ENCODE results near the gene SOCS4. TPM values are rescaled to one million over a fixed set of nuclear protein-coding genes. Genes with fewer than 3 reads are reported as not detected.

SOCS4 gene
- total RNA-seq, 4 donors from 2014 or later, result 9.7 to 19.3 (median 14.3) TPM

DNA sequence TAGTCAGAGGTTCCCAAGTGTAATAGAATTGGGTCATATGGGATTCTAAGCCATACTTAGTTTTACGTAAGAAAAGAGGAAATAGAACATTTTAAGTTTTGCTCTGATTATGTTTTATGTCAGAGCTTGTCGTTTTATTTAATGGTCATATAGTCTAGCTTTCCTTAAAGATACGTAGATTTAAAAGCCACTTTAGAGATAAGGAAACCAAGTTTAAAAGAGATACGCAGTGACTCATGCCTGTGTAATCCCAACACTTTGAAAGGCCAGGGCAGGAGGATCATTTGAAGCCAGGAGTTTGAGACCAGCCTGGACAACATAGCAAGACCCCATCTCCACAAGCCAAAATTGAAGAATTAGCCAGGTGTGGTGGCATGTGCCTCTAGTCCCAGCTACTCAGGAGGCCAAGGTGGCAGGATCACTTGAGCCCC is 44.0 kb downstream of the SOCS4 start:
- in situ Hi-C loops (cut with MboI; ENCODE audit: low sequenced_read_pairs in 4 of 4), result no loop called here
- H3K9me3 ChIP-seq, result no peaks in the 10 kb centered on the region
- DNase-seq (no peak), ATAC-seq (no peak)
- peaks cover 12 to 13% of the 10 kb centered on the region in 2 donors for H3K4me1 ChIP-seq
- H3K27ac ChIP-seq, result no peak overlapping the region
- no peak for TF ChIP-seq POLR2A (IDR thresholded peaks at IDR 0.05)
- TF ChIP-seq, protein P1, sequence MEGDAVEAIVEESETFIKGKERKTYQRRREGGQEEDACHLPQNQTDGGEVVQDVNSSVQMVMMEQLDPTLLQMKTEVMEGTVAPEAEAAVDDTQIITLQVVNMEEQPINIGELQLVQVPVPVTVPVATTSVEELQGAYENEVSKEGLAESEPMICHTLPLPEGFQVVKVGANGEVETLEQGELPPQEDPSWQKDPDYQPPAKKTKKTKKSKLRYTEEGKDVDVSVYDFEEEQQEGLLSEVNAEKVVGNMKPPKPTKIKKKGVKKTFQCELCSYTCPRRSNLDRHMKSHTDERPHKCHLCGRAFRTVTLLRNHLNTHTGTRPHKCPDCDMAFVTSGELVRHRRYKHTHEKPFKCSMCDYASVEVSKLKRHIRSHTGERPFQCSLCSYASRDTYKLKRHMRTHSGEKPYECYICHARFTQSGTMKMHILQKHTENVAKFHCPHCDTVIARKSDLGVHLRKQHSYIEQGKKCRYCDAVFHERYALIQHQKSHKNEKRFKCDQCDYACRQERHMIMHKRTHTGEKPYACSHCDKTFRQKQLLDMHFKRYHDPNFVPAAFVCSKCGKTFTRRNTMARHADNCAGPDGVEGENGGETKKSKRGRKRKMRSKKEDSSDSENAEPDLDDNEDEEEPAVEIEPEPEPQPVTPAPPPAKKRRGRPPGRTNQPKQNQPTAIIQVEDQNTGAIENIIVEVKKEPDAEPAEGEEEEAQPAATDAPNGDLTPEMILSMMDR (IDR thresholded peaks at IDR 0.05 in 4 of 5, conservative IDR thresholded peaks at IDR 0.05 in 1 of 5), result no peak
- no peak overlapping the region for H3K4me3 ChIP-seq
- H3K36me3 ChIP-seq, result peaks cover 0 to 8% of the 10 kb centered on the region in 2 donors
- intact Hi-C loops (cut with DNase I; ENCODE audit: low total_unique reads), result no loop called here
- H3K27me3 ChIP-seq, result no peaks in the 10 kb centered on the region

DNA sequence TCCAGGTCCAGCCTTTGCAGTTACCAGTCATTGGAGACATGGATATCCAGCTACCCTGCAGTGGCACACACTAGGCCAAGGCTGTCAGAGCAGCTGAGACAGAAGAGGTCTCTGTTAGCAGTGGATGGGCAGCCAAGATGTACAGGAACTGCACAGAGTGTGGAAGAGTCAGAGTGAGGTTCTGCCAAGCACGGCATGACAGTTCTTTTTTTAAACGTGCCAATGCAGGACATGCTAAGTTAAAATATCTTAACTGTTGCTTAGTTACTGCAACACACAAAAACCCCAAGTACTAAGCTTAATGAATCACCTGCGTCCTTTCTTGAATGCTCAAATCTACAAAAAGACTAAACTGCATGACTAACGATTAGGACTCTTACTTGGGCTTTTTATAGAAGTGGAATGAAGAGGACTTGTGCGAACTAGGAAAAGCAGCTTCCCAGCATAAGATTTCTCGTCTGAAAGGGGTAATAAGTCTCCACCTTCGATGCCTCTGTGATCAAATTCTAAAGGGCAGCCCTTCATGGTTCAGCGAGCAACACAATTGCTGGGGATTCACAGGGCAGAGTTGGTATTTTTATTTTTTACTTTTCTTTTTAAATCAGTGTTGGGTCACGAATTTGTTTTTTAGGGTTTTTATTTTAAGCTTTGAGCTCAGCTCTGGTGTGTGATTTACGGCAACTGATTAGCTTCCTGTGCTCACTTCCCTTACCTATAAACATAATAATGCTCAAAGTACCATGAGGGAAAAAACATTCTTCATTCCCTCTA is 45.0 kb downstream of the SOCS4 start:
- intact Hi-C loops (cut with DNase I; ENCODE audit: low total_unique reads), result no loop called here

DNA sequence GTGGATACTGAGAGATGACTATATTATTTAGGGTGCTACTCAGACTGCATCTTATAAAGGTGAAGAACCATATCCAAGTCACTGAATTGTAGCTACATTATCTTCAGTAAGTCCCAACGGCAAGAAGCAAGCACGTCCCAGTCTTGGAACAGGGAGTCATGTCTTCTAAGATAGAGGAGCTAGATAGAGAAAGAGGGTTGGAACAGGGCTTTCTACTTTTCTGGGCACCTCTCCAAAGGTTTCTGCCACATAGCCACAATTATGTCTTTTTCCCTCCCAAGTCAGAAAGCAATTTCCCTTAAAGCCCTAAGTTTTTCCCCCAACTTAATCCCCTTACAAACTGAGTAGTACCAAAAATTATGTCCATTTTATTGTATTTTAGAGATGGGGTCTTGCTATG is 46.8 kb downstream of the SOCS4 start:
- ATAC-seq (no peak), DNase-seq (no peak)
- intact Hi-C loops (cut with DNase I; ENCODE audit: low total_unique reads) (no loop called here), in situ Hi-C loops (cut with MboI; ENCODE audit: low sequenced_read_pairs in 4 of 4) (no loop called here)
- no peak overlapping the region for H3K4me3 ChIP-seq
- no peaks in the 10 kb centered on the region for H3K27me3 ChIP-seq
- H3K36me3 ChIP-seq, result no peaks in the 10 kb centered on the region
- no peak overlapping the region for H3K27ac ChIP-seq
- H3K9me3 ChIP-seq, result no peaks in the 10 kb centered on the region
- TF ChIP-seq, protein P1 (IDR thresholded peaks at IDR 0.05 in 4 of 5, conservative IDR thresholded peaks at IDR 0.05 in 1 of 5), result no peak
- TF ChIP-seq POLR2A (IDR thresholded peaks at IDR 0.05), result no peak
- peaks cover 12 to 13% of the 10 kb centered on the region in 2 donors for H3K4me1 ChIP-seq

More for the DNA sequence above, 45.0 kb downstream of the SOCS4 start:
- Histone ChIP-seq H3K27me3 (no peaks in the 10 kb centered on the region), H3K36me3 (no peaks in the 10 kb centered on the region), H3K4me1 (peaks cover 12 to 13% of the 10 kb centered on the region in 2 donors), H3K4me3 (peak overlapping the region in 2 of 4 donors; percentile 4 to 8), H3K9me3 (no peaks in the 10 kb centered on the region), H3K27ac (peak overlapping the region in 3 of 4 donors; percentile 30 to 52 (median 42))
- TF ChIP-seq, protein P1 (IDR thresholded peaks at IDR 0.05 in 4 of 5, conservative IDR thresholded peaks at IDR 0.05 in 1 of 5), result no peak
- TF ChIP-seq POLR2A (IDR thresholded peaks at IDR 0.05), result no peak
- DNase-seq (peak in 1 of 2 donors; percentile 23), ATAC-seq (peak; percentile 58 to 66)
- in situ Hi-C loops (cut with MboI; ENCODE audit: low sequenced_read_pairs in 4 of 4), result no loop called here

DNA sequence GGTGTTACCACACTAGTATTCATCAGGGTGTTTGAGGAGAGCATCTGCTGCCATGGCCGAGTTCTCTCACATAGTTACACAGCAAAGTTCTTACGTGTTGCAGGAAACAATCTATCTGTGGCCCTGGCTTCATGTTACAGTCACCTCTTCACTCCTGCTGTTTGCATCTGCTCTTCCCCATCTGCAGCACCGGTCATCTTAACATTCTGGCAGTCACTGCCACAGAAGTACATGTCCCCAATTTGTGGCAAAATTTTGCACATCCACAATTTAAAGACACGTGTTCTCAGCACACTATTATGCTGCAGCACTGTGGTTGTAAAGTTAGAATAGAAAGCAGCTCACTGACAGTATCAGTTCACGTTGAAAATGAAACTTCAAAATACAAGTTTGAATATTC is 47.6 kb downstream of the SOCS4 start:
- Histone ChIP-seq H3K27me3 (no peaks in the 10 kb centered on the region), H3K4me3 (no peak overlapping the region), H3K36me3 (no peaks in the 10 kb centered on the region), H3K9me3 (no peaks in the 10 kb centered on the region), H3K27ac (no peak overlapping the region), H3K4me1 (peaks cover 12 to 13% of the 10 kb centered on the region in 2 donors)
- in situ Hi-C loops (cut with MboI; ENCODE audit: low sequenced_read_pairs in 4 of 4), result loop anchor here in 1 of 4 donors (25.0 kb wide), 1 partner anchor 363 kb away; the partner anchor contains the start of gene TBPL2
- intact Hi-C loops (cut with DNase I; ENCODE audit: low total_unique reads), result no loop called here
- DNase-seq, result no peak
- TF ChIP-seq, protein P1 (IDR thresholded peaks at IDR 0.05 in 4 of 5, conservative IDR thresholded peaks at IDR 0.05 in 1 of 5), result no peak
- no peak for TF ChIP-seq POLR2A (IDR thresholded peaks at IDR 0.05)
- no peak for ATAC-seq
